Suppressor macrophage (primary cell): ENCODE results near the gene LARP1.

Experiments used
- DNase-seq, 4 experiments: peaks; one replicate each; pipeline ENCODE4 v3.0.0-alpha.2; 2020 to 2022

LARP1 gene

DNA sequence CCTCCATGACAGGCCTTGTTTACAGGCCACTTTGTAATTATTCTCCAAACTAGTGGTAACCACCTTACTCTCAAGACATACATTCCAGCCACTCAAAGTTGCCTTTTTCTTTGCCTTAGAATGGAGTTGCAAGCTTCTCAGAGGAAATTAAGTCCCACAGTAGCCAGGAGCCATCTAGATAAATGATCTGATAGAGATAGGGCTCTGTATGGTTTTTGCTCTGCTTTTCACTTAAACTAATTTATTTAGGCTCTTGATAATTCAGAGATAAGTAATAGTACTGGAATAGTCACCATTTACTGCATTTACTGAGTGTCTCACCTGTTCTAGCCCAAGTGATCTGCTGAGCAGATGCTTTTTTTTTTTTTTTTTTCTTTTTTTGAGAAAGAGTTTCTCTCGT, 7.5 kb downstream of the LARP1 start:
- DNase-seq = no peak

DNA sequence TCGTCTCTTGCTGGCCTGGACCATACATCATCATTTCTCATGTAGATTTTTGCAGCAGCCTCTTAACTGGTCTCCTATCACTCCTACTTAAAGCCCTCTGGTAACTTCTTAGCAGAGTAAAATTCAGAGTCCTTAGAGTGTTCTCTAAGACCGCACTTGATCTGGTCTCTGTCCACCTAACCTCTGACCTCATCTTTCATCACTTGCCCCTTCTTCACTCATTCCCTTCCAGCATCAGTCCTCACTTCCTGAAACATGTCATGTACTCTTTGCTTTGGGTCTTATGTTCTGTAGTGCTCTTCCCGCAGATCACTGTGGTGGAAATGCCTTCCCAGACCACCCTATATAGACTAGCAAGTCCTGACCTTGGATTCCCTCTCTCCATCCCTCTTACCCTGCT, 9.8 kb downstream of the LARP1 start:
- no peak for DNase-seq

DNA sequence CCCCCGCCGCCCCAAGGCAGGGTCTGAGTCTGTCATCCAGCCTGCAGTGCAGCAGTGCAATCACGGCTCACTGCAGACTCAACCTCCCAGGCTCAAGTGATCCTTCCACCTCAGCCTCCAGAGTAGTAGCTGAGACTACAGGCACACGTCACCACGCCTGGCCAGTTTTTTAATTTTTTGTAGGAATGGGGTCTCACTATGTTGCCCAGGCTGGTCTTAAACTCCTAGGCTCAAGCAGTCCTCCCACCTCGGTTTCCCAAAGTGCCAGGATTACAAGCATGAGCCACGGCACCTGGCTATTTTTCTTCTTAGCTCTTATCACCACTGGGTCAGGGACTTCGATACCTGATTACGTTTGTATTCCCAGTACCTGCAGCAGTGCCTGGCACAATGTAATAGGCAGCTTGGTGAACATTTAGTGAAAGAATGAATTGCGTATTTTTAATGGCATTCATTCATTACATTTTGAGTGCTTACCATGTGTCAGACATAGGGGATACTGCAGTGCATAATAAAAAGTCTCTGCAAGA, 10.3 kb downstream of the LARP1 start:
- DNase-seq = no peak

DNA sequence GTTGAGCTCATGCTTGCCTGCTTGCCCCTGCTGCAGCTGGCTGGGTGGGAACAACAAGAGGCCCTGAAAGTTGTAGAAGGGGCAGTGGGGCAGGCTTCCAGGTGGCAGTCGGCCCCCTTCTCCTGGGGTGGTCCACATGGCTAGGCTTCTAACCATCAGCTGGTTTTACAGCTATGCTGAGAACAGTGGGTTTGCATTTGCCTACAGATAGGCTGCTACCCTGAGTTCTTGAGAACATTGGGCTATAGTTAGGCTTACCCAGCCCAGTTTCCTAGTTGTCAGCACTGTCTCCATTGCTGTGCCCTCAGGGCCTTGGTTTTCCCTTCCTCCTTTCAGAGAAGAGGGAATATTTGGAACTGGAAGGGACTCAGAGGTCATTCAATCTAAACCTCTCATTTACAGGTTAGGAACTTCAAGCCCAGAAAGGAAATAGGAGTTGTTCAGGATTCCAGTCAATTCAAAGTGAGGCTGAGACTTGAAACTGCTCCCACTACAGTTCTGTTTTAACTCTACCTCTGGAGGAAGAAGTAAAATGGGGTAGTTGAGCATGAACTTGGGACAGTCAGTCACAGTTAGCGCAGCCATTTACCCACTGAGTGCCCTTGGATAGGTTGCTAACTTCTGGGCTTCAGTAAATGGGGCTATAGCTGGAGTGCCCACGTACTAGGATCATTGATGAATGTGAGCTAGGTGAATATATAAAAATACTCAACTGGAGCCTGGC, 11.5 kb downstream of the LARP1 start:
- DNase-seq = peak in 3 of 4 experiments; percentile 24 to 51 (median 32)

DNA sequence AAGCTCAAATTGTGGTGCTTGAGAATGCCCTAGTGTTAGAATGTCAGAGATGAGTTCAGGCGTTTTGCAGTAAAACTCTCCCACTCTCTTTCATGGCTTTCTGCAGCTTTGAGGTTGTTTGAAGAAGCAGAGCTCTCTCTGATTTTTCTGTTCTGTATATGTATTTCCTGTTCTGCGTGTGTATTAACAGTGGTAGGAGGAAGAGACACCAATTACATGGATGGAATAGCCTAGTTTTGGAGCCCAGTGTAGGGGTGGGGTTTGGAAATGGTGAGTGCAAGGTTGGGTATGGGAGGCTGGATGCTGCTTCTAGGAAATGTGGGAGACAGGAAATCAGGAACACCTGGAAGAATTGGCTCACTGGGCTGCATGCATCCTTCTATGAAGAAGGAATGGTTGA, 12.4 kb downstream of the LARP1 start:
- DNase-seq = no peak

DNA sequence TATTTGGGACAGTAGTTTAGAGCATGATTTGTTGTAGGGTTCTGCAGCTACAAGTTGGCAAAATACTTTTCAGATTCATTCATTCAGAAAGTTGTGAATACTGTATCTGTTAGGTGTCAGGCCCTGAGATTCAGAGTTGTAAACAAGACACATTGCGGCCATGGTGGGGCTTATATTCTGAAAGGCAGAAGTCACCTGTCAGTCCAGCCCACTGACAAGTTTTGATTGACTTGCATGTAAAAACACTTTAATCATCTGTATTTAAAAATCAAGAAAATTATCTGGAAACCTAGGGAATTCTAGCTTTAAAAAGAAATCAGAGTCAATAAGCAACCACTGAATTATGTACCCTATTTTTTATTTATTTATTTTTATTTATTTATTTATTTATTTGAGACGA, 13.0 kb downstream of the LARP1 start:
- no peak for DNase-seq

DNA sequence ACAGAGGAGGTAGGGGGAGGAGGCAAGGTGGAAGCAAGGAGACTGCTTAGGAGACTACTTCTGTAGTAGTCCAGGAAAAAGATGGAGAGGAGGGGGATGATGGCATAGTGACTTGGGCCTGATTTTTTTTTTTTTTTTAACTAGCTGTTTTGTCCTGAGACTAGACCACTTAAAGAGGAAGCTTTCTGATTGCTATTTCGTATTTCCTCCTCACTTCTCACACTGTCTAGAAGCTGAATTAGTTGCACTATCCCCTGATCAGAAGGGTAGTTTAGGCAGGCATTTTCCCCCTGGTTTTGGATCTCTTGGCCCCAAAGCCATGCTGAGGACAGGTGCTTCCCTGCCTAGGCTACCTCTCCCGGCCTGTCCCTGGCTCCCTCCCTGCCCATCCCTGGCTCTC, 14.9 kb downstream of the LARP1 start:
- DNase-seq = peak in 2 of 4 experiments; percentile 44

DNA sequence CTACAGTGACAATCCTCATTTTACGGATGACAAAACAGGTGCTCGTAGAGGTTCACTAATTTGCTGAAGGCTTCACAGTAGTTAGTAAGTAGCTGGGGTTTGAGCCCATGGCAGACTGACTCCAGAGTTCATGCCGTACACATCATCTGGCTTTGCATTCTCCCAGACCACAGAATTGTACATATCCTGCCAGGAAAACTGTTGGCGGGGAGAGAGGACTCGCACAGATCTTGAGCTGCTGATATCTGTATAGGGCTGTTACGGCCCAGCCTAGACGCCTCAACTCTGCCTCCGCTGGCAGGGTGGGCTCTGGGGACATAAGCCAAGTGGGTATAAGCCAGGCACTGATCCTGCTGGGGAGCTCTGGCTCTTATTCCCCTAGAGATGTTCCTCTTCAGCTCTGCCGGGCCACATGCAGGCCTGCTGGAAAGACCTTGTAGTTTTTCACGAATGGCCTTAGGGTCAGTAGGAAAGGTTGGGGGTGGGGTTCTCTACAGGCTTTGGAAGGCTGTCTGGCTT, 16.3 kb downstream of the LARP1 start:
- no peak for DNase-seq

DNA sequence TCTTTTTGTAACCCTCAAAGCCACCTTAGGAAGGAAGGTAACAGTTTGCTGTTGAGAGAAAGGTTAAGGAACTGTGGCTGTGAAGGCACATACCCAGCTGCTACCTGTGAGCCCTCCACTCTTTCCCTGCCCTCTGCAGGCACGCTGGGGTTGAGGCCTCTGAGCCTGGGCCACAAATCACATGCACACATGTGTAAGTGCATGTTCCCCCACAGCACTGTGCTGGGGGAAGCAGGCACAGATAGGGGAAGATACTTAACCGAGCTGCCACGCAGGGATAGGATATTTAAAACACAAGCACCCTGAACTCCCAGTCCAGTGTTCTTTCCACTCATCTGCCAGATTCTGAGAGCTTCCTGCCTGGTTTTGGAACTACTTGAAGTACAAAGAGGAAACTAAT, 18.1 kb downstream of the LARP1 start:
- DNase-seq = peak in 1 of 4 experiments; percentile 15

DNA sequence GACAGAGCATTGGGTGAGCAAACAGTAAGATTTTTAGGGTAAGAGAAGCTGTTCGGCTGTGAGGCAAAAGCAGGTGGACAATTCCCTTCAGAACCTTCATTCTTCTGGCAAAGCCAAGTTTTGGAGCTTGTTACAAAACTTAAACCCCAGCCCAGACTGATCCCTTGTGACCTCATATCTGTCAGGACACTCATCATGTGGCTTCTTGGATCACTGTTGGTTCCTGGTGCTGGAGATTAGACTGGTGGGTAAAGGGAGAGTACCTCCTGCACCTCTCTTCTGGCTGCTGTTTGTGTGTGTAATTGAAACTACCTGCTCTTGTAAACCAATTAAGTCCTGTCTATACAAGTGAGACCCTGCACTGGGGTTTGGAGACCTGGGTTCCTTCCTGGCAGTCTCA, 21.0 kb downstream of the LARP1 start:
- DNase-seq = peak in 3 of 4 experiments; percentile 25 to 42 (median 36)

DNA sequence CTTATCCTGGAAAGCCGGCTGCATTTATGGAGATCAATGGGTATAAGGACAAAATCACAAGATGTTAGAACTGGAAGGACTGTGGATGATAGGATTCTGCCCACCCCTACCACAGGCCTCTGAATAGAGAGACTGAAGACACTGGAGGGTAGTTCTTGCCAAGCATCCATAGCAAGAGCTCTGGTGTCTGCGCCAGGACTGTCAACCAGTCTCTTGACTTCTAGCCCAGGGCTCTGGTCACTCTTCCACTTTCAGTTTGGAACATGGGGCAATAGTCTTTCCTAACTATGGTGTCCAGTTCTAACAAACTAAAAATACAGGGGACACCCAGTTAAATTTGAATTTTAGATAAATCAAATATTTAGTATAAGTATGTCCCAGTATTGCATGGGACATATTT, 23.4 kb downstream of the LARP1 start:
- no peak for DNase-seq

DNA sequence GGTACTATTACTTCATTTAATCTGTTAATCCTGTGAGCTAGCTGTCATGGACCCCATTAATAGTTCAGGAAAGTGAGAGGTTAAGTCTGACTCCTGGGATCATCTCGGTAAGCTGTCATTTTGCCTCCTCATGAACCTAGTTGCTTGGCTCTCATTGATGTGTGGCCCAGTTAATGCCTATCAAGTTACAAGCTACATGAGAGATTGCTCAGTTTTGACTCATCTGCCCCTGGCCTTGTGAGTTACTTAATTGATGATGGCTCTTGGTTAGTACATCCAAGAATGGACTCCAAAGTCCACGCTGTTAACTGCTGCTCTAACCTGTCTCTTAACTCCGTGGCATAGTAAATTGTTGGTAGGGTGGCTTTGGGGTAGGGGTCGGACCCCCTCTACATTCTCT, 23.9 kb downstream of the LARP1 start:
- DNase-seq = no peak

DNA sequence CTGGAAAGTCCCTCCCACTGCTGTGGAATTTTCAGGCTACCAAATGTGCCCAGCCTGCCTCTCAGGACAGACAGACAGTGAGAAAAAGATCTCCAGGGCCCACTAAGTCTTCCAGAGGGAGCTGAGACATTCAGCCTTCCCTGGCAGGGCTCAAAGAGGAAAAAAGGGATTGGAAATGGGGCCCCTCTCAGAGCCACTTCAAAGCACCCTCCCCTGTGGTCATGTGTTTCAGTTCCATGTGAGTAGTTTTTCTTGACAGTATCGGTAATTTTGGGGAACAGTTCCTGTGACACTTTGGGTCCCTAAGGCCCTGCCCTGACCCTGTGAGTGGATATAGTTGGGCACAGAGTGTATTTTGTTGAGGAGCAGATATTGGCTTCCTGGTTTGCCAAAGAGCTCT, 25.0 kb downstream of the LARP1 start:
- DNase-seq = no peak

DNA sequence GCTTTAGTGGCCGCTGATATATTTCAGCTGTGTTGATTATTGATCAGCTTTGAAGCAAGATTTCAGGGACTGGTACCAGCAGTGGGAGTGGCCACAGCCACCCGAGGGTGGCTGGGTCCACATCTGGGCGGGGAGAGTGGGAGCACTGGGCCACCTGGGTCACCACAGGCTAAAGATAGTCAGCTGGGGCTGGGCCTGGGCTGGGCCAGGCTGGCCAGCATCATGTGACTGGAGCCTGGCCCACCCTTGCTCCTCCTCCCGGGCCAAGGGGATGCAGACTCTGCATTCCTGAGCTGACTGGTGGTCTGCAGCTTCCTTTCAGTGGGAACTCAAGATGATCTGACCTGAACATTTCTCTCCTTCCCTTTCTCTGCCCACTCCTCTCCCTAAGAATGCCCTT, 27.1 kb downstream of the LARP1 start:
- DNase-seq = no peak

DNA sequence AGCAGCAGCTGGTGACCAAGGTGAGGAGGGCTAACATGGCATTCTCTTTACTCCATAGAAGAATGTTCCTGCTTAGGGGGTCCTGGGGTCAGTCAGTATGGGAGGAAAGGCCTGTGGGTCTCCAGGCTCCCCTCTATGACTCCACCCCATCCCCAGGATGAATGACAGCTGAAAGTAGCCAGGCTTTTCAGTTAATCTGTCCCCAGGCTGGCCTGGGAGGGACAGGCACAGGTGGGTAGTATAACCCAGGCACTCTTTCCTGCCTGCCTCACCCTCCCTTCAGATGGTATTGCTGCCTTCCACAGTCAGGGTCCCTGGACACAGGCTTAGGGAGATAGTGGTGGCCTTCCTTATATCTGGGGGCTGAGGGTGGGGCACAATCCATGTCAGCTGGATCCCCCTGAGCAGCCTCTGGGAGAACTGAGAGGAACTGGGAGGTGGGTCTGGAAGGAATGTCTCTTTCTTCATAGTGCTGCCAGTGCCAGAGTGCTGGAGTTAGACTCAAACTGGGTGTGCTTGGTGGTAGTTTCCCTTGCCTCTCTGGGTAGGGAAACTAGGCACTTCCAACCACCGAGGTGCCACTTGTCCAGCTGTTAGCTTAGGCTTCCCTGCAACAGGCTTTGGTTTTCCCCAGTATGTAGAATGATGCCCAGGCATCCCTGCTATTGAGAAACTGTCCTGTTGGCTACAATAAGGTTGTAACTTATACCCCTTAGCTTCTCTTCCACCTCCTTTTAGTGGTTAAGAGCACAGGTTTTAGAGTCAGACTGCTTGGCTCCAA, 27.8 kb downstream of the LARP1 start:
- no peak for DNase-seq

DNA sequence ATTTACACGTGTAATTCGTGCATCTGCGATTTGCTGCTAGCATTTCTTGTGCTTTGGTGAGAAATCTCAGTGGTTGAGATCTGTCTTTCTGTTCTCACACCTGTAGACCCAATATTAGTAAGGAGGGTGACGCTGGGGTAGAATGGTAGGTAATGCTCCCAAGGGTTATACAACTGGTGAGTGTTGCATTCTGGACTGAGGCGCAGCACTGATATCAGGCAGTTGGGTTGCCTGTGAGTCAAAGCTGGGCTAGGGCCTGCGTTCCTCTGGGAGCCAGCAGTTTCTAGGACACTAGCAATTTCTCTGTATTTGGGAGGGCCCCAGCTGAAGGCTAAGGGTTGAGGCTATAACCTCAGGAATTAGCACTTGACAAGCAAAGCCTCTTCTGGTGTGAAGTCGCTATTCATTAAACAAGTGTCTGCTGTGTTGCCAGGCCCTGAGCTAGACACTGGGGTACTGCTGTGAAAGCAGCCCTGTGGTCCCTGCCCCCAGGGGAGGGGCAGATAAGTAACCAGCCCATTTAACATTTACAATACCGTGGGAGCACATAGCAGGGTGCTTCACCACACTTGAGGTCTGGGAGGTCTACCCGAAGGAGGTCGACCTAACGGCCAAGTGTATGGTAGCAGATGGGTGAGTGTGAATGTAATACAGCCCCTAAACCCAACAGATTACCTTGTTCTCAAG, 28.7 kb downstream of the LARP1 start:
- DNase-seq = no peak

DNA sequence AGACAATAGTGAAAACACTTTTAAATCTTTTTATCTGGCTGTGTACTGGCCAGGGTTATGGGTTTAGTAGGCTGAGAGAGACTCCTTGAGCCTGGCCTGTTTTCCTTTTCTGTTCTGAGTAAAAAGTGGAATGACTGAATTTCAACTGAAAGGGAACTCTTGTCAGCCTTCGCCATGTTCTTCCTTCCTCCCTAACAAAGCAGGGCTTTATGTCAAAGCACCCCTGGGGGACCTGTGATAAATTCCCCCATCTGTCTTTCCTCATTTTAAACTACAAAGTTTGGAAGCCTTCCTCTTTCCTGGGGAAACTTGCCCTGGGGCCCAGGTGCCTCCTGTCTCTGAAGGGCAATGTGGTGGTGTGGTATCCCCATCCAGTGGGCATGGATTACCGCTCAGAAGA, 29.7 kb downstream of the LARP1 start:
- no peak for DNase-seq

DNA sequence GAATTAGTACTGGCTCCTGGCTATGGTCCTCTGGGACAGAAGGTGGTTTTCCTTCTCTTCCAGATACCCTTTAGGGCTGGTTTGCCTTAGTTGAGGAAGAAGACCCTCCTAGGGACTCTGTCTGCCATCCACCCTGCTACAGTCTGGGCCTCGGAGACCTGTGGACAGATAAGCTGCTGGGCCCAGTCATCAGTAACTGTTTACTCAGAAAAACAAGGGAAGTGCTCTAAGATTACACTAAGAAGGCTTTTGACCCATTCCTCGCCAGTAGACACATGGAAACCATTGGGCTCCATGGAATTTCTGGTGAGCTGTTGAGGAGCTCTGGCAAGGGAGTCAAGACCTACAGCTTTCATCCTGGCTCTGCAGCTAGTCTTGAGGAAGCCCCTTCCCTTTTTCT, 31.2 kb downstream of the LARP1 start:
- DNase-seq = no peak

DNA sequence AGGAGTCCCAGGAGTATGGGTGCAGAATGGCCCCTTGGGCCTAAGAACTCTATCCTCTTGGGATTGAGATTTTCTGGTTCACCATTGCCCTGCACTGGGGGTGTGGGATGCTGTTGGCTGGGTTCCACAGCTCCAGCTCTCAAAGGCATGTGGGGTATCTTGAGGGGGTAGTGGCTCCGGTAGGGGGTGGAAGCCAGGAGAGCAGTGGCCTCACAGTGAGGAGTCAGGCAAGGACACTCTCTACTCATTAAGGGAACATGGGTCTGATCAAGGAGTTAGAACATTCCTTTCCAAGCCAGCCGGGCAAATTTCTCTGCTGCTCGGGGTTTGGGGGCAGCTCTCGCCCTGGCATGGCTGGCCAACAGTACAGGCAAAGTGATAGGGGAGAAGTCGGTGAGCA, 33.0 kb downstream of the LARP1 start:
- no peak for DNase-seq

DNA sequence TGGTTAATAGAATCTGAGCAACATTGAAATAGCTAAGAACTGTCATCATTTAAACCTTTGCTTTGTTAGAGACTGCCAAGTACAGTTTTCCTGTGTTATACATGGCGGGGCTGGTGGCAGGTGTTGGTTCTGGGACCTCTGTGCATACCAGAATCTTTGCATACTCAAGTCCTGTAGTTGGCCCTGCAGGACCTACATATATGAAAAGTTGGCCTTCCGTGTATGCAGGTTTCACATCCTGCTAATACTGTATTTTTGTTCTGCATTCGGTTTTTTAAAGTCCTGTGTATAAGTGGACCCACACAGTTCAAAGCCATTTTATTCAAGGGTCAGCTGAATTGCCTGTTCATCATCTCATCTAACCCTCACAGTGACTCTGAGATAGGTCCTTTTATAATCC, 36.4 kb downstream of the LARP1 start:
- no peak for DNase-seq

DNA sequence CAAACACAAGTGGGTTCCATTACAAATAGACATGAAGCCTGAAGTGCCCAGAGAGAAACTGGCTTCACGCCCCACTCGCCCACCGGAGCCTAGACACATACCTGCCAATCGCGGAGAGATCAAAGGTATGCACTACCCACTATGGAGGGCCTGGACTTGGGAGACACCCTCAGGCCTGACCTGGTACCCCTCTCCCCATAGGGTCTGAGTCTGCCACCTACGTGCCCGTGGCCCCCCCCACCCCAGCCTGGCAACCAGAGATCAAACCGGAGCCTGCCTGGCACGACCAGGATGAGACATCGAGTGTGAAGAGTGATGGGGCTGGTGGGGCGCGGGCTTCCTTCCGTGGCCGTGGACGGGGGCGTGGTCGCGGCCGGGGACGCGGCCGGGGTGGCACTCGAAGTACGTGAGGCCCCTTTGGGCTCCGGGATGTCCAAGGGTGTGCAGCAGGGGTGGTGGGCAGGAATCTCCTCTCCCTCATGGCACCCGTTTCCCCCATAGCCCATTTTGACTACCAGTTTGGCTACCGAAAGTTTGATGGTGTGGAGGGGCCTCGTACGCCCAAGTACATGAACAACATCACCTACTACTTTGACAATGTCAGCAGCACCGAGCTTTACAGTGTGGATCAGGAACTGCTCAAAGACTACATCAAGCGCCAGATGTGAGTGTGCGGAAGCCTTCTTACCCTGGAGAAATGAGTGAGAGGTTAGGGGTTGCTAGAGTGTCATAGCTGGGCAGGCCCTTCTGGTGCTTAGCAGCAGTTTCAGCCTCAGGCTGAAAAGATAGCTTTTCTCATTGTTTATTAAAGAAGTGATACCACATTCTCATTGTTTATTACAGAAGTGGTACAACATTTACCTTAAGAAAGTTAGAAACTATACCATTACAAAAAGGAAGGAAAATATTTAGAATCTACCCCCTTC, 38.7 kb downstream of the LARP1 start:
- DNase-seq = no peak
